Uterus (tissue), 2 donors: ENCODE results near the gene FOXD4L6.
"Not testable (repeated sequence)": the region's sequence is repeated elsewhere in the genome, so short reads cannot be mapped to it uniquely, and the experiment has no call there.

ENCODE experiments used
- CTCF ChIP-seq, 4 experiments: fragments of 200-600 bp in 2 of 4; fragments of 450-650 bp in 2 of 4; sonication (generic) in 2 of 4; IDR thresholded peaks; one replicate each; pipeline ENCODE4 v1.5.1; 2016 to 2019; ENCODE audit warnings: antibody characterized with exemption in 4 of 4, mild to moderate bottlenecking in 2 of 4, moderate library complexity in 1 of 4
- POLR2A ChIP-seq, 2 donors: fragments of 450-650 bp; IDR thresholded peaks; one replicate each; pipeline ENCODE4 v1.6.1; 2016; ENCODE audit warnings: antibody characterized with exemption in 2 of 2, mild to moderate bottlenecking in 1 of 2, moderate library complexity in 1 of 2

- TF ChIP-seq CTCF, POLR2A (IDR thresholded peaks at IDR 0.05): not testable (repeated sequence)
Measured at GRCh38 chr9:41123396-41123795, 5.1 kb downstream of the FOXD4L6 start.
